ENCODE data around the gene MPPE1.

- TF ChIP-seq CTCF (IDR thresholded peaks at IDR 0.05) = no peak
- TF ChIP-seq POLR2A (IDR thresholded peaks at IDR 0.05) = no peak
Observed at GRCh38 chr18:11859903-11860407, 48.2 kb downstream of the MPPE1 start.

Measured in vagina (tissue), 2 donors.